Thymus (tissue), 11 donors: Measurements from ENCODE around the gene ARL5A. TPM values are rescaled to one million over a fixed set of nuclear protein-coding genes. Genes with fewer than 3 reads are reported as not detected.
"Not testable (repeated sequence)": the region's sequence is repeated elsewhere in the genome, so short reads cannot be mapped to it uniquely, and the experiment has no call there.

Experiments used
- DNase-seq, 9 donors: peaks; one replicate each; pipeline ENCODE4 v3.0.0-alpha.2; 2013; ENCODE audit warnings: low spot score in 9 of 9, low read depth in 6 of 9, missing footprints in 1 of 9
- H3K27ac ChIP-seq, 2 donors: one replicate each; pipeline ENCODE4 v1.5.1; 2013; ENCODE audit warnings: control low read depth in 1 of 2, low read depth in 1 of 2, low read length in 1 of 2, mild to moderate bottlenecking in 1 of 2, moderate library complexity in 1 of 2
- H3K27me3 ChIP-seq, 2 donors: one replicate each; pipeline ENCODE4 v1.5.1; 2013; ENCODE audit warnings: low read length in 1 of 2; ENCODE audit not compliant: control insufficient read depth in 2 of 2, insufficient read depth in 1 of 2
- H3K36me3 ChIP-seq, 2 donors: one replicate each; pipeline ENCODE4 v1.5.1; 2013; ENCODE audit warnings: low read length in 1 of 2, mild to moderate bottlenecking in 1 of 2, moderate library complexity in 1 of 2; ENCODE audit not compliant: control insufficient read depth in 2 of 2, insufficient read depth in 2 of 2
- H3K4me1 ChIP-seq, 2 donors: one replicate each; pipeline ENCODE4 v1.5.1; 2013; ENCODE audit warnings: low read length in 2 of 2; ENCODE audit not compliant: control insufficient read depth in 2 of 2, insufficient read depth in 2 of 2
- H3K4me3 ChIP-seq, 2 donors: one replicate each; pipeline ENCODE4 v1.5.1; 2013; ENCODE audit warnings: low read length in 2 of 2, control low read depth in 1 of 2, mild to moderate bottlenecking in 1 of 2
- H3K9me3 ChIP-seq, 2 donors: one replicate each; pipeline ENCODE4 v1.5.1; 2013; ENCODE audit warnings: low read length in 1 of 2, mild to moderate bottlenecking in 1 of 2; ENCODE audit not compliant: control insufficient read depth in 2 of 2, insufficient read depth in 1 of 2
- WGBS: extraction: QIAGEN DNeasy Blood & Tissue Kit; methylation state at CpG from one replicate; pipeline ENCODE4 v1.1.7; 2013; 5-methylcytosine and 5-hydroxymethylcytosine counted together
- polyA plus RNA-seq: library from polyadenylated mRNA; stranded (reverse); fragments of 200-250 nt; gene quantifications from one replicate; pipeline ENCODE4 v1.2.3, GENCODE V29; 2013
- total RNA-seq: library from RNA; stranded (reverse); fragments of 120-200 nt; gene quantifications from one replicate; pipeline ENCODE4 v1.2.4, GENCODE V29; 2013
- donor health status: healthy.

Gene ARL5A
- total and polyA plus RNA-seq, 2 donors, result 15.0 to 44.1 TPM

GRCh38 chr2:151795646-151796240 lies 32.5 kb downstream of the ARL5A start:
- H3K4me3 ChIP-seq, result no peak overlapping the region
- no peak overlapping the region for H3K27ac ChIP-seq
- 96% methylated on average over 4 of the region's 4 CpGs for WGBS
- no peak for DNase-seq
- H3K36me3 ChIP-seq, result peaks cover 0 to 2% of the 10 kb centered on the region in 2 donors
- H3K9me3 ChIP-seq, result peaks cover 0 to 2% of the 10 kb centered on the region in 2 donors
- no peaks in the 10 kb centered on the region for H3K4me1 ChIP-seq
- H3K27me3 ChIP-seq, result no peaks in the 10 kb centered on the region

DNA sequence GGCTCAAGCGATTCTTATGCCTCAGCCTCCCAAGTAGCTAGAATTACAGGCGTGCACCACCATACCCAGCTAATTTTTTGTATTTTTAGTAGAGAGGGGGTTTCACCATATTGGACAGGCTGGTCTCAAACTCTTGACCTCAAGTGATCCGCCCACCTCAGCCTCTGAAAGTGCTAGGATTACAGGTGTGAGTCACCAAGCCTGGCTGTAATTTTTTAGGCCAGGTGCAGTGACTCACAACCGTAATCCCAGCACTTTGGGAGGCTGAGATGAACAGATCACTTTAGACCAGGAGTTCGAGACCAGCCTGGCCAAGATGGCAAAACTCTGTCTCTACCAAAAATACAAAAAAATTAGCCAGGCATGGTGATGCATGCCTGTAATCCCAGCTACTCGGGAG lies 33.8 kb downstream of the ARL5A start:
- H3K27ac ChIP-seq, H3K4me3 ChIP-seq, DNase-seq, H3K27me3 ChIP-seq, H3K4me1 ChIP-seq, H3K36me3 ChIP-seq, H3K9me3 ChIP-seq: not testable (repeated sequence)
- WGBS, result 96% methylated on average over 6 of the region's 6 CpGs

DNA sequence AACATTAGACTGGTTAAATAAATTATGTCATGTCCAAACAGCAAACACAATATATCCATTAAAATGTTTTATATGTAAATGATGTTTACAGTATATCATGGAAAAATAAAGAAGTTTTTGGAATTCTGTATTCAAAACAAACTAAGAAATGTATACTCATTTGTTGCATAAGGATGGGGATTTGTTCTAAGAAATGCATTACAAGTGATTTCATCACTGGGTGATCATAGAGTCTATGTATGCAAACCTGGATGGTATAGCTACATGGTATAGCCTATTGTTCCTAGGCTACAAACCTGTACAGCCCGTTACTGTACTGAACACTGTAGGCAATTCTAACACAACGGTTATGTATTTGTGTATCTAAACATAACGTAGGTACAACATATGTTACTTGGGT lies 35.1 kb downstream of the ARL5A start:
- WGBS, result over 99% methylated on average over 3 of the region's 3 CpGs

DNA sequence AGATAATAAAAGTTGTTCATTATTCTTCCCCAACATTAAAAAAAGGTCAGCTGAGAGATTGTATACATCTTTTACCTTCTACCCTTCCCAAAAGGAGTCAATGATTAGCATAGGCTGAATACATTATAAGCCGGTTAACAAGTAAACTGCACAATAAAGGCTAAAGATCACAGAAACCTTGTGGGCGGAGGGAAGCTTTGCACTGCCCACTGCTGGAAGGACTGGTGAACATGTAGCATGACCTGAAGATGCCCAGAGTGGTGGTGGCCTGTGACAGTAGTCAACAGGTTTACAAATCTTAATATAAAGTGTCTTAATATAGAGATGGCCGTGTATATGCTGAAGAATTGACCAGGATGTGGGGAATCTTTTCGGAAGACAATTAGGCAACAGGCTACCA lies 35.6 kb downstream of the ARL5A start:
- Histone ChIP-seq H3K9me3 (peaks cover 0 to 2% of the 10 kb centered on the region in 2 donors), H3K36me3 (peaks cover 0 to 2% of the 10 kb centered on the region in 2 donors), H3K4me3 (no peak overlapping the region), H3K27ac (no peak overlapping the region), H3K4me1 (no peaks in the 10 kb centered on the region), H3K27me3 (no peaks in the 10 kb centered on the region)
- DNase-seq, result no peak
- WGBS, result 98% methylated on average over 4 of the region's 4 CpGs

More for the DNA sequence above, 35.1 kb downstream of the ARL5A start:
- DNase-seq, result no peak
- Histone ChIP-seq H3K27me3 (no peaks in the 10 kb centered on the region), H3K4me1 (no peaks in the 10 kb centered on the region), H3K9me3 (peaks cover 0 to 2% of the 10 kb centered on the region in 2 donors), H3K27ac (no peak overlapping the region), H3K4me3 (no peak overlapping the region), H3K36me3 (peaks cover 0 to 2% of the 10 kb centered on the region in 2 donors)

GRCh38 chr2:151791545-151791944 lies 36.7 kb downstream of the ARL5A start:
- H3K9me3 ChIP-seq, result peaks cover 0 to 2% of the 10 kb centered on the region in 2 donors
- no peak for DNase-seq
- no peaks in the 10 kb centered on the region for H3K4me1 ChIP-seq
- H3K27me3 ChIP-seq, result no peaks in the 10 kb centered on the region
- H3K4me3 ChIP-seq, result no peak overlapping the region
- no peak overlapping the region for H3K27ac ChIP-seq
- peaks cover 0 to 2% of the 10 kb centered on the region in 2 donors for H3K36me3 ChIP-seq
- WGBS, result 98% methylated on average over 3 of the region's 3 CpGs

DNA sequence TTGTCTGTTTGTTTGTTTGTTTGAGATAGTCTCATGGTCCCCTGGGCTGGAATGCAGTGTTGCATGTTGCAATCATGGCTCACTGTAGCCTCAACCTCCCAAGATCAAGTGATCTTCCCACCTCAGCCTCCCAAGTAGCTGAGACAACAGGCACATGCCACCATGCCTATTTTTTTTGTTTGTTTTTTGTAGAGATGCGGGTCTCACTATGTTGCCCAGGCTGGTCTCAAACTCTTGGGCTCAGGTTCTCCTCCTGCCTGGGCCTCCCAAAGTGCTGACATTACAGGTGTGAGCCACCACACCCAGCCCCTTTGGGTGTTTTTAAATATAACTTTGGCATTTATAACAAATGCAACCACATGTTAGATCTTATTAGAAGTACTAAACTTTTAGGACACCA lies 37.5 kb downstream of the ARL5A start:
- no peaks in the 10 kb centered on the region for H3K27me3 ChIP-seq
- 100% methylated on average over 1 of the region's 1 CpG for WGBS

DNA sequence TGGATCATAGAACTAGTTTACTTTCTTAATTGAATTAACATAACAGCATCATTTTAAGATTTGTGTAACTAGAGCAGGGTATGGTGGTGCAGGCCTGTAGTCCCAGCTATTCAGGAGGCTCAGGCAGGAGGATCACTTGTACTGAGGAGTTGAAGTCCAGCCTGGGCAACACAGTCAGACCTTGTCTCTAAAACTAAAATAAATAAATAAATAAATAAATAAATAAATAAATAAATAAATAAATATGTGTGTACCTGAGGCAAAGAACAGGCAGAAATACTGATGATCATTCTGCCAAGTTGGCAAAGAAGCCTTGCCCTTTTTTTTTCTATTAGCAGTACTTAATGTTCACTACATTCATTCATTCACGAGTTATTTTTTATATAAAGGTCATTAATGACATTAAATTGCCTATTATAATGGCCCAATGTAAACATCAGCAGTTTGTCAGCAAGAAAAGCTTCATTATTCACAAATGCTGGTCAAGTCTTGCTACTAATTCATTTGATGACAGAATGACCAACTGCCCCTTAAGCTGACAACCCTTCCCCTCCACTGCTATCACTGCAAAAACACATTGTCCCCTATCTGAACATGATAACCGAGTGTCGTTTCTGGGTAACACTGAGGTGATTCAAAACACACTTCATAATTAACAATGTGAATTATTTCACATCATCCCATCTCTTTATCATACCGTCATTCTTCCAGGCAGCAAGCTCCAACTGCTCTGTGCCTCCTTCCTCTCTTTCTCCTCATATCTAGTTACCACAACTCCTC lies 39.0 kb downstream of the ARL5A start:
- peaks cover 0 to 13% of the 10 kb centered on the region in 2 donors for H3K36me3 ChIP-seq
- H3K27ac ChIP-seq, result no peak overlapping the region
- no peaks in the 10 kb centered on the region for H3K27me3 ChIP-seq
- 98% methylated on average over 4 of the region's 4 CpGs for WGBS
- no peaks in the 10 kb centered on the region for H3K4me1 ChIP-seq
- H3K4me3 ChIP-seq, result no peak overlapping the region
- H3K9me3 ChIP-seq, result peaks cover 0 to 2% of the 10 kb centered on the region in 2 donors
- no peak for DNase-seq

More for the DNA sequence above, 37.5 kb downstream of the ARL5A start:
- peaks cover 0 to 8% of the 10 kb centered on the region in 2 donors for H3K36me3 ChIP-seq
- H3K9me3 ChIP-seq, result peaks cover 0 to 2% of the 10 kb centered on the region in 2 donors
- H3K27ac ChIP-seq, result no peak overlapping the region
- no peaks in the 10 kb centered on the region for H3K4me1 ChIP-seq
- DNase-seq, result no peak
- no peak overlapping the region for H3K4me3 ChIP-seq

DNA sequence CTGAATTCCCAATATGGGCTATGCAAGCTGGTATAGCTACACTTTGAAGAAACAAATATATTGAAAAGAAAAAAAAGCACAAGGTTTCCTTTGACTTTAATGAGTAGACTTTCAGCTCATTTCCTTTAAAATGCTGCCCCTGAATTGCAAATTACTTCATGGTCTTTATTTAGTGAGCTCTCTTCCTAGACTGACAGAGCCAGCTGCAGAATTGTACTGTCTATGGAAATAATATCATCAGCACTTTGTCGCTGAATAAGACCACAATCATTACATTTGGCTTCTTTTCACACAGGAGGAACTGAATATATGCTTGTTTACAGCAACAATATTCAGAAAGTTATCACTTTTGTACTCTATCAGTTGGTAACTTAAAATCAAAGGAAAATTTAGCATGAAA lies 41.7 kb downstream of the ARL5A start:
- H3K9me3 ChIP-seq, result no peaks in the 10 kb centered on the region
- H3K27me3 ChIP-seq, result no peaks in the 10 kb centered on the region
- H3K4me1 ChIP-seq, result no peaks in the 10 kb centered on the region
- no peak for DNase-seq
- H3K4me3 ChIP-seq, result no peak overlapping the region
- 93% methylated on average over 1 of the region's 1 CpG for WGBS
- H3K36me3 ChIP-seq, result peaks cover 0 to 16% of the 10 kb centered on the region in 2 donors
- no peak overlapping the region for H3K27ac ChIP-seq

- H3K4me1 ChIP-seq, result no peaks in the 10 kb centered on the region
- H3K27me3 ChIP-seq, result no peaks in the 10 kb centered on the region
- H3K36me3 ChIP-seq, result peaks cover 0 to 18% of the 10 kb centered on the region in 2 donors
- no peak overlapping the region for H3K27ac ChIP-seq
- no peak overlapping the region for H3K4me3 ChIP-seq
- no peaks in the 10 kb centered on the region for H3K9me3 ChIP-seq
- WGBS, result 98% methylated on average over 5 of the region's 5 CpGs
- DNase-seq, result no peak
Measured at GRCh38 chr2:151786077-151786476, 42.1 kb downstream of the ARL5A start.
